ENCODE data around the gene WBP2NL.

DNA sequence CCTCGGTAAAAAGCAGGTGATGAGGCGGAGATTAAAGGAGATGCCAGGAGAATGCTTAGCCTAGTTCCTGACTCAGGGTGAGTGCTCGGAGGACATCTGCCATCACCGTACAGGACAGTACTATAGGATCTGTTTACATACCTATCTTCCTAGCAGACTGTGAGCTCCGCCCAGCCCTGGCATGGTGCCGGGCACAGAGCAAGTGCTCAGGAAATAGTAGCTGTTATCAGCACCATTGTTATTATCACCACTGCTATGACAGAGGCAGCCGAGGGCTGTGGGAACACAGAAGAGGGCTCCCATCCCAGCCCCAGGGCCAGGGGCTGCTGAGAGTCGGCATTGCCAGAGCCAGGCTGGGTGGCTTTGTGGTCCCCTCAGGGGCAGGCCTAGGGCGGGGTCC, 30.0 kb upstream of the WBP2NL start:
- TF ChIP-seq POLR2A (IDR thresholded peaks at IDR 0.05) (no peak), CTCF (IDR thresholded peaks at IDR 0.05) (no peak)

All from vagina (tissue), 2 donors.